LHCN-M2 (cell line): Measurements from ENCODE around the gene CCDC178. TPM values are rescaled to one million over a fixed set of nuclear protein-coding genes. Genes with fewer than 3 reads are reported as not detected.
"Not testable (repeated sequence)": the region's sequence is repeated elsewhere in the genome, so short reads cannot be mapped to it uniquely, and the experiment has no call there.

Experiments
- DNase-seq: peaks from one replicate; pipeline ENCODE4 v3.0.0-alpha.2; 2012; ENCODE audit warnings: low read depth
- total RNA-seq: library from RNA; depleted of rRNA; stranded (reverse); fragments of >200 nt; gene quantifications from 2 replicates; pipeline ENCODE4 v1.2.3, GENCODE V29; 2014

The CCDC178 gene
- total RNA-seq, 1 experiment from 2014 or later: not detected

GRCh38 chr18:32998921-32999320 lies 441.6 kb downstream of the CCDC178 start:
- no peak for DNase-seq

GRCh38 chr18:32998285-32998684 lies 442.2 kb downstream of the CCDC178 start:
- no peak for DNase-seq

- no peak for DNase-seq
Measured at GRCh38 chr18:32983721-32984120, 456.8 kb downstream of the CCDC178 start.

- DNase-seq: no peak
Measured at GRCh38 chr18:32980896-32981295, 459.6 kb downstream of the CCDC178 start.

- DNase-seq: no peak
Measured at GRCh38 chr18:32975501-32975900, 465.0 kb downstream of the CCDC178 start.

- DNase-seq: no peak
Measured at GRCh38 chr18:32975163-32975436, 465.4 kb downstream of the CCDC178 start.

- no peak for DNase-seq
Measured at GRCh38 chr18:32974421-32975162, 465.9 kb downstream of the CCDC178 start.

GRCh38 chr18:32968248-32968647 lies 472.3 kb downstream of the CCDC178 start:
- DNase-seq: no peak

GRCh38 chr18:32966141-32966540 lies 474.4 kb downstream of the CCDC178 start:
- DNase-seq: peak; percentile 6

- no peak for DNase-seq
Measured at GRCh38 chr18:32961538-32961937, 479.0 kb downstream of the CCDC178 start.

- DNase-seq: no peak
Measured at GRCh38 chr18:32958746-32959145, 481.8 kb downstream of the CCDC178 start.

- DNase-seq: peak; percentile 89
Measured at GRCh38 chr18:32956591-32957315, 483.8 kb downstream of the CCDC178 start.

GRCh38 chr18:32952318-32952717 lies 488.2 kb downstream of the CCDC178 start:
- DNase-seq: not testable (repeated sequence)

GRCh38 chr18:32937597-32937996 lies 502.9 kb downstream of the CCDC178 start:
- DNase-seq: no peak

- DNase-seq: no peak
Measured at GRCh38 chr18:32937066-32937465, 503.5 kb downstream of the CCDC178 start.

- DNase-seq: no peak
Measured at GRCh38 chr18:32934201-32934600, 506.3 kb downstream of the CCDC178 start.

- DNase-seq: peak; percentile 61
Measured at GRCh38 chr18:32930695-32931301, 509.7 kb downstream of the CCDC178 start.

GRCh38 chr18:32929213-32929612 lies 511.3 kb downstream of the CCDC178 start:
- peak; percentile 53 for DNase-seq

GRCh38 chr18:32922951-32923430 lies 517.5 kb downstream of the CCDC178 start:
- peak; percentile 31 for DNase-seq

- DNase-seq: peak; percentile 97
Measured at GRCh38 chr18:32920796-32921787, 519.4 kb downstream of the CCDC178 start.

GRCh38 chr18:32919799-32920198 lies 520.7 kb downstream of the CCDC178 start:
- peak; percentile 71 for DNase-seq
